HG03342 (cell line): Measurements from ENCODE around the gene PAX2.

ENCODE experiments used
- ATAC-seq: cut with Tn5 transposase; IDR thresholded peaks from one replicate; pipeline ENCODE4 v1.9.1; 2021; ENCODE audit warnings: mild to moderate bottlenecking, moderate library complexity; ENCODE audit not compliant: unreplicated experiment

Gene PAX2

DNA sequence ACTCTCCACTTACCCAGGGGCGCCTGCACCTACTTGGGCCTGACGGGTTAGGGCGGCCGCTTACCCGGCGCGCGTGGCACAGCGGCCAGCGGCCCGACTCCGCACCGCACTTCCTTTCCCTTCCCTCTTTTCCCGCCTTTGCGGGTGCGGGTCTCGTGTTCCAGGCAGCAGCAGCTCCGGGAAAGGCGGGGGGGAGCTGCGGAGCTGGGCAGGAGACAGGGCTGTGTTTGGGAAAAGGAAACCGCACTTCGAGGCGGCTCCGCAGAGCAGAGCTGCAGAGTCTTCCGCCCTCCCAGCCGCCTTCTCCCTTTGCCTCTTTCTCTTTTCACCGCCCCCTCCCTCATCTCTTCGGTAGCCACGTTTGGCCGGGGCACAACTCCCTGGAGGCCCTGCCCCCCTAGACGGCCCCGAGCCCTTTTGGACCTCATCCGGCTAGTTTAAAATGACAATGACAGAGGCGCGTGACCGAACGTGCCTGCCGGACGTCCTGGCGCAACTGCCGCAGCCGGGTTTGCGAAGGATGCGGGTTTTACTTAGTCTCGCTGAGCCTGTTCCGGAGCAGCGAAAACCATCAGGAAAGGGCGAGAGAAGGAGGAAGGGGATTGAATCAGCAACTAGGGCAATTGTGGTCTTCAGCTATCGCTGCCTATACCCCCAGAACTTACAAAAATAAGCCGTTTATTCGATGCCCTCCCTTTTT is 7.9 kb upstream of the PAX2 start:
- no peak for ATAC-seq

DNA sequence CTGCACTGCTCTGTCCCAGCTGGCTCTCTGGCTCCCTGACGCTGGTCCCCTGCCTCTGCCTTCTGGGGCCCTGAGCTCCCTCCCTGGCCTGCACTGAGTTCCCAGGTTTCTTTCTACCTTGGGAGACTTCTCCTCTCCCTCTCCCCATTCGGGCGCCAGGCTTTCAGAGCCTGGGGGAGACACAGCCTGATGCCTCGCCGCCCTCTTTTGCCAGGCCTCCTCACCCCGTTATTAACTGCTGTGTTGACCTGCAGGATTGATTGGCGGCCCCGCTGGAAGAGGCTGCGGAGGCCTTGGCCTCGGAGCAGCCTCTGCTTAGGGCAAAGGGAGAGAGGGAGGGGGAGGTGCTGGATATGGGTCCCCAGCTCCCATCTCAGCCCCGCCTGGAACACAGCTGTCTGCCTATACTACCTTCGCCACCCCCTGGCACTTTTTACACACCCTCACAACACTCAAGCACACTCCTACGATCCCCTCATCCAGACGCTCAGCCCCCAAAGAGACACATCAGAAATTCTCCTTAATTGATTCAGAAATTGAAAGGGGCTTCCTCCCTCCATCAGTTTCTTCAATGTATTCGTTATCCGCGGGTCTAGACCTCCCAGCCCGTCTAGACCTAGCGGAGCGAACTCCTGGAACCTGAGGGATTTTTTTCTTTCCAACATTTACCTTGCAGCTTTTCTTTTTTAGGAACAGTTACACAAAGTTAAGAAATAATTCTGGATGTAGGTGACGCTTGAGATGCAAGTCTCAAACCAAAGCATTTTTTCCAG is 7.1 kb upstream of the PAX2 start:
- no peak for ATAC-seq

DNA sequence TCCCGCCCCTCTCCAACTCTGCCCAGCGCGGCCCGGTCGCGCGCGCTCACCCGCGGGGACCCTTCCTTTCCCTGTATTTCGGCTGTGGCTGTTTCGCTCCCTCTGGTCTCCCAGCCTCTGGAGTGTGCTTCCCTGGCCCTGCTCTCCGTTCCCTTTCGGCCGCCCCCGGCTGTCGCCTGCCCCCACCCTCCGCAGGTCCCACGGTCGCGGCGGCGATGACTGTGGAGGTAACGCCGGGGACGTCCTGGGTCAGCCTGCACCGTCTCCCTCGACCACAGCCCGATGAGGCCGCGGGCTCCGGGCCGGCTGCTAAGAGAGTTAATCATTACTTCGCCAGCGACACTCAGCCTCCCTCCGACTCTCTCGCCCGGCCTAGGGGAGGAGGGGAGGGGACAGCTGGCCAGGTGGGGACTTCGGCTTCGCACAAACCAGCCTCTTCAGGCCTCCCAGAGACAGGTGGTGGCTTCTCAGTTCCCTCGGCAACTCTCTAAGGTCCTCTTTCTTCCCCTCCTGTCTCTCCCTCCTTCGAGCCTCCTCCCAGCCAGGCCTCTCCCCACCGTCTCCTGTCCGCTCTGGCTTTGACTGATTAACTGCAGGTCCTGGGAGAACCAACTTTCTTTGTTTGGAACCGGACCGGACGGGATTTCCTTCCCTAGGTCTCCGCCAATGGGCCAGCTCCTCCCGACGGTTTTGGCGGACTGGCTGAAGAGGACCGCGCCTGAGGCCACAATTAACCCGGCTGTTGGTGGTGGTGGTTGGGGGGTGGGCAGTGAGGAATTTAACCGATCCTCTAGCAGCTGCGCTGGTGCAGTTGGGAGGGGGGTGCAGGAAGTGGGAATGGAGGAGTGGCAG is 5.6 kb upstream of the PAX2 start:
- no peak for ATAC-seq

DNA sequence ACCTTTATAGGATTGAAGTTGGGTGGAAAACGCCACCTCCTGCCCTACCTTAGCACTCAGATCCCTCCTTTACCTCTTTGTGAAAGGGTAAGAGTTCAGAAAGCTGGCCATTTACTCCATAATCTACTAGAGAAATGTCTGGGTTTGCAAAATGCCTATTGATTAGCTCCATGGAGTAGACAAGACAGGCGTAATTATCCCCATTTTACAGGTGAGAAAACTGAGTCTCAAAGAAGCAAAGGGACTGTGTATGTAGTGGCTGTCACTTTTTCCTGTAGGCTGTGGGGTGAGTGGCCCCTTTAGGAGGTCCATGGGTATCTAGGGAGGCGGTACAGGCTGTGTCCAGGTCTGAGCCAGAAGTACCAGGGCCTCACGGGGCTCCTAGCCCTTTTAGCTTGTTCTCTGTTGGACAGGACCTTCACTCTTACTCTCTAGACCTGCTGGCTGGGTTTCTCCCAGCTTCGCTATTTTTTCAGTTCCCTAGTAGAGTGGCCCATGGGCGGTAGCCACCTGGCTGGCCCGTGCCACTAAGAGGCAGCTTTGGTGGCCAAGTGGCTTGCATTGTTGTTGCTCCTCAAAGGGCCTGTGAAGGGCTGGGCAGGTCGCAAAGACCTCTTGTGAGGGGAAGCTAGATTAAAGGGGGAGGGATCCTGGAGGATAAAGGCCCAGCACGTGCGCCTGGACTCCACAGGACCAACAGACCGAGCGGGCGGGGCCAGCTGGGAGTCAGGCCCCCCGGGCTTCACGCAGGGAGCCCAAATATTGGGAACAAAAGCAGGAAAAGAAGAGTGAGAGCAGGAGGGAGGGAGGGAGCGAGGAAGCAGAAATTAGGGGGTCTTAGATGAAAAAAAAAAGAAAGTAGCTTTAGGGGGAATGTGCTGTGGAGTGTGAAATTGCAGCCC is 4.7 kb upstream of the PAX2 start:
- ATAC-seq: no peak

DNA sequence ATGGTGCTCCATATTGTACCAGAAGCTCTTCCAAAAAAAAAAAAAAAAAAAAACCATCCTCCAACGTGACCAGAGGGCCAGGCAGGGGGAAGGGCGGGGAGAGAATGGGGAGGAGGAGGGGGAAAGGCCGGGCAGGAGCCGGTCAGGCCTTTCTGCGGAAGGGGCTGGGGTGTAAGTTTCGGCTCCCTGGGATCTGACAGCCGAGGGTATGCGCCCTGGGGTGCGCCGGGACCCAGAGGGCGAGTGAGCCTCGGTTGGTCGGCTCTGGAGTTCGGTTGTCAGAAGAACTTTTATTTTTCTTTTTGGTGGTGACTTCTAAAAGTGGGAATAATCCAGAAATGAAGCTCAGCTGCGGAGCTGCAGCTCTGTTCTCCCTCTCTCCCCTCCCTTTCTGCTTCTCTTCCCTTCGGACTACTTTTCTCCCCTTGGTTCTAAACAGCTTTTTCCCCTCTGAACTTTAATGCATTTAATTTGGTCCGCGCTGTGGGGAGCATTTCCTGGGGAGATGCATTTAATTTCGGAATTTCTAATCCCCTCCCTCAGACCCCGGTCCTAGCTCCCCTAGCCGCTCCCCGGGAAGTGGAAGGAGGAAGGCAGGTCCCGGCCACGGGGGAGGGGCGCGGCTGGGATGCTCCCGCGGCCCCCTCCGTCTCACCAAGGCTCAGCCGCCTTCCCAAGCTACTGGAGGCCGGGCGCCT is 3.9 kb upstream of the PAX2 start:
- ATAC-seq: no peak

DNA sequence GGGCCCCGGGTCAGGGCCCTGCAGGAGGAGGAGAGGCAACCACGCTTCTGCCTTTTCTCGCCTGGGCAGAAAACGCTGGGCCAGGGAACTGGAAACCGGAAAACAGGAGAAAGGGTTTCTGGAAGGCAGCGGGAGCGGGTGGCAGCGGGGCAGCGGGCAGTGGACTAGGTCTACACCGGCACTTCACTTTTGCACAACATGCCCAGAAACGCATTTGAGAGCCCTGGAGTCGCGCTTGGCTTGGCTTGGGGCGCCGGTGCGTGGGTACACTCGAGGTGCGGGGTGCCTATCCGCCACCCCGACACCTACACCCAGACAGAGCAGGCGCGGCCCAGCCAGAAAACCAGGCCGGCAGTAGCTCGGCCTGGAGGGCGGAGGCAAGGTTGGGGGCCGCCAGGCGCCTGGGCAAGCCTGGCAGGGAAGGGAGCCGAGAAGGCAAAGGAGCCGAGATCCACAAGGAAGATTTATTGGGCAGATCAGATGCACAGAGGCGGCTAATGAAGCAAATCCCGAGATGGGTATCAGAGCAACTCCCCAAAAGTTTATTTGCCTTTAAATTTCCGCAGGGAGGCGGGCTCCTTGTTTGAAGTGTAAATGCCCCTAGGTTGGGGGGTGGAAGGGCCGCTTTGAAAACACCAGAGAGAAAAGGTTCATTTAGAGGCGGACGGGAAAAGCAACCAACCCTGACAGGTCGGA is 3.2 kb upstream of the PAX2 start:
- no peak for ATAC-seq

DNA sequence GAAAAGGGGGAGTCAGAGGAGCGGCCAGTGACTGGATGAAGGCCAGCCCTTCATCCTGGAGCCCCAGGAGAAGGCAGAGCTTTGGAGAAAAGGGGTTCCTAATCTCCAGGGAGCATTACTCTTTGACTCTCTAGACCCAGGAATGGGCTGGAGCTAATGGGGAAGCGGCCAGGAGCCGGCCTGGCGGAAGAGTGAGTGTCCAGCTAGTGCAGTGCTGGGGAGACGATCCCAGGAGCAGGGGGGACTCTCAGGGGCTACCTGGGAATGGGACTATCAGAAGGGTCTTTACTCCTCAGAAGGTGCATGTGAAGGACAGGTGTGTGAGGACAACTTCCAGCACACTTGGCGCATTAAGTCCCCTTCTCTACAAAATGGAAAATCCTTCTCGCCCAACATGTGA is 2.4 kb upstream of the PAX2 start:
- ATAC-seq: no peak

DNA sequence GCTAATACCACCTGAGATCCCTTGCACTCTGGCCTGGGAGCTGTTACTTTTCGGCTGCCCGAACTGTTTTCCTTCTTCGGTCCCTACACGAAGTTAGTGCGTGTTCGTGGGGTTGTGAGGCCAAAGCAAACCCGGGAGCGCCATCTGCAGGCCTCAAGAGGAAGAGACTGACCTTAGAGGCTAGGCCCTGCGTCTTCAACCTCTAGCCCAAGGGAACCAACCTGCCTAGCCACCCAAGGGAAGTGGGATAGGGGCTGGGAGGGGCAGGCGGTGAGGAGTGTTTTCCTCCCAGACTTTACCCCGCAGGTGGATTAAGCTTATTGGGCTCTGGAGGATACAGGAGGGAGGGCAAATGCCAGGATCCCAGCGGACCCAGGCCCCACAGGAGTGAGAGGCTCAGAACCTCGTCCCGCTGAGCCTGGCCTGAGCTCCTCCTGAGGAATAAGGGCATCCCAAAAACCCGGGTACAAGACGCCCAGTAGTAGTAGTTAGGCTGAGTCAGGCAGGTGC is 1.7 kb upstream of the PAX2 start:
- no peak for ATAC-seq

DNA sequence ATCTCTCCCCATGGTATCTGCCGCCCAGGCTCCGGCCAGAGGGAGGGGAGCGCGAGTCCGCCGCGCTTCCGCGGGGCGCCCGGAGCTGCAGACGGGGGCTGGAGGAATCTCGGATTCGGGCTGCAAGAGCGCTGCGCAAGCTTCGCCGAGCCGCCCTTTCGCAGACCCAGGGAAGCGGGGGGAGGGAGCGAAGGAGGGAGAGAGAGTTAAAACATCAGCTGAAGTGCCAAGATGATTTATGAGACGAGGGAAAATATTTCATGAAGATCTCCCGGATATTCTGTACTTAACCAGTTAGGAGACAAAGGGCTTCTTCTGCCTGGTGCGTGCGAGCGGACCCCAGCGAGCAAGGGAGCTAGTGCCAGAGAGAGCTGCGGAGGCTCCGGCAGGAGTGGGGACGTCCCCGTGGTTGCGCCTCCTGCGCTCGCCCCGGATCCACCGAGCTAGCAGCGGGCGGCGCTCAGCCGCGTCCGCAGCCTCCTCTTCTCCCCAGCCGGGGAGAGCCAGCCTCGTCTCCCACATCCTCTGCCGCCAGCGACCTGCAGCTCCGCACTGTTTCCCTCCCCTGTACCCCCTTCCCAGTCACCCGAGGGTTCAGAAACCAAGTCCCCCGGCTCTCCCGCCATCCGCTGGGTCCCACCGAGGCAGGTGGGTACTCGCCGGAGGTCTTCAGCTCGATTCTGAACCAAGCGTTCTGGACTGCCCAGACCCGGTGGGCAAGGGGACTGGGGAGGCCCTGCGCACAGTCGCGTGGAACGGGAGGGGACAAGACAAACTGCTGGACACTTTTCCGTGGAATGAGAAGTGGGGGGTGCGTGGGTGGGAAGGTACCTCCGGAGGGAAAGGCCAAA is 1.0 kb upstream of the PAX2 start:
- no peak for ATAC-seq

DNA sequence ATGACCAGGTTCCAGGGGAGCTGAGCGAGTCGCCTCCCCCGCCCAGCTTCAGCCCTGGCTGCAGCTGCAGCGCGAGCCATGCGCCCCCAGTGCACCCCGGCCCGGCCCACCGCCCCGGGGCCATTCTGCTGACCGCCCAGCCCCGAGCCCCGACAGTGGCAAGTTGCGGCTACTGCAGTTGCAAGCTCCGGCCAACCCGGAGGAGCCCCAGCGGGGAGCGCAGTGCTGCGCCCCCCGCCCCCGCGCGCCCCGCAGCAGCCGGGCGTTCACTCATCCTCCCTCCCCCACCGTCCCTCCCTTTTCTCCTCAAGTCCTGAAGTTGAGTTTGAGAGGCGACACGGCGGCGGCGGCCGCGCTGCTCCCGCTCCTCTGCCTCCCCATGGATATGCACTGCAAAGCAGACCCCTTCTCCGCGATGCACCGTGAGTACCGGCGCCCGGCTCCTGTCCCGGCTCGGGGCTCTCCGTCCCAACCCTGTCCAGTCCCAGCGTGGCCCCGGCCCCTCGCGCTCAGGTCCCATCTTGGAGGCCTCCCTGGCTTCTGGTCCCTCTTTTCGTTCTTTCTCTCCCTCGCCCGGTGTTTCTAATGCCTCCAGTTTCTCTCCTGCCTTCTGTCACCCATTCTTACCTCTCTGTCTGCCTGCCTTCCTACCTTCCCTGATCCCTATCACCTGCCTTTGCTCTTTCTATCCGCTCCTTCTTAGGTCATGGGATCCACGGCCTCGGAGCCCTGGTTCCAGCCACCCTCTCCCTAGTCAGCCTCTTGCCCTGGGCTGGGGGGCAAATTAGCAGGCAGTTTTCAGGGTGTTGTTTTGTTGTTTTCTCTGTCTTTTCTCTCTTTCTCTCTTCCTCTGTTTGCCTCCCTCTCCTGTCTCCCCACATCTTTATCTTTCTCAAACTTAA is 751 bp downstream of the PAX2 start:
- ATAC-seq: no peak

DNA sequence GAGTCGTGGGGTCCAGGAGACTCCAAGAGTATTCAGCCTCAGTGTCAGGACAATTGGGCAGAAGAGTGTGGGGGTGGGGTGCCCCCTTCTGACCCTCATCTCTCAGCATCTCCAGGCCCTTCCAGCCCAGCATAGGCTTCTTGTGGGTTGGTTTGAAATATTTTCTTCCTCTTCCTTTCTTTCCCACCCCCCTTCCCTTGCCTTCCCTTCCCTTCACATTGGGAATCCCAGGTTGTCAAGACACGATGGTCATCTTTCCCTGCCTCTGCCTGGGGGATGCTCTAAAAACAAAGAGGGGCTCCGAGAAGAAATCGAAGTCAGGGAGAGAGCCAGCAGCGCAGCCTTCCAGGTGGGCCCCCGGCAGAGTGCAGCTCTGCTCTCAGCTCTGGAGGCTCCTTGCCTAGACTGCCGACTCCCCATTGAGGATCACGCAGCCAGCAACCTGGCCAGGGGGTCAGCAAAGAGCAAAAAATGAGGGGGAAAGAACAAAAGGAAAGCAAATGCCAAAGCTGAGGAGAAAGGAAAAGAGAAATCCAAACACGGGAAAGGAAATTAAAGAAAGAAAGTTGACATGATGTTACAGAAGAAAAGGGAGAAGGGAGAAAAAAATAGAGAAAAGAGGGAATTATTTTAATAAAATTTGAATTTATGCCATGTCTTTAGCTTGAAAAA is 1.5 kb downstream of the PAX2 start:
- ATAC-seq: no peak

DNA sequence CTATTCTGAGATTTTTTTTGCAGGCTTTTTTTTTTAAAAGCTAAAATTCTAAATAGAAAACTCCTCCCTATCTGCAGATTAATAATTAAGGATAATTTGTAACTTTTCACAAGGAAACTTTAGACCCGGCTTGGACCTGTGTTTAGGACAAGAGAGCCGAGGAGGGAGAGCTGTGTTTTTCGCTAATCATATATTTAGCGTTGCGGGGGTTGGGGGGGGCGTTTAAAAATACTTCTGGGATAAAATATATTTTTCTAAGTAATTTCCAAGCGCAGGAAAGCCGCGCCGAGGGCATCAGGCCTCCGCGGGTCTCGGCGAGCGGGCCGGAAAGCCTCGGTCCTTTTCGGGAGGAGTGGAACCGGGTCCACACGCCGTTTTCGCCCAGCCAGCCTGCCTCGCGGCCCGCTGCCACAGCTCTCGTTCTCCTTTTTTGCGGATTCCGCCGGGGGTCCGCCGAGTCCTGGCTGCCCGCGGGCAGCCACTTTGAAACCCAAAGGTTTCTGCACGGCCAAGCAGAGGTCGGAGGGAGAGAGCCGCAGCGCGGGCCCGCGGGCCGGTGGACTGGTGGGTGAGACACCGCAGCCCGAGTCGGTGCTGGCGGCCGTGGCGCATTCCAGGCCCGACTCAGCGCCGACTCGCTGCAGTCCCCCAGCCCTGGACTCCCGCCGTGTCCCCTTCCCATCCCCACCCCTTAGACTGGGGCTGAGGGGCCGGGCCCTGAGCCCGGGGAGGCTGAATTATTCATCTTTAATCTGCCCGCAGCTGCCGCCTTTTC is 2.3 kb downstream of the PAX2 start:
- ATAC-seq: no peak

DNA sequence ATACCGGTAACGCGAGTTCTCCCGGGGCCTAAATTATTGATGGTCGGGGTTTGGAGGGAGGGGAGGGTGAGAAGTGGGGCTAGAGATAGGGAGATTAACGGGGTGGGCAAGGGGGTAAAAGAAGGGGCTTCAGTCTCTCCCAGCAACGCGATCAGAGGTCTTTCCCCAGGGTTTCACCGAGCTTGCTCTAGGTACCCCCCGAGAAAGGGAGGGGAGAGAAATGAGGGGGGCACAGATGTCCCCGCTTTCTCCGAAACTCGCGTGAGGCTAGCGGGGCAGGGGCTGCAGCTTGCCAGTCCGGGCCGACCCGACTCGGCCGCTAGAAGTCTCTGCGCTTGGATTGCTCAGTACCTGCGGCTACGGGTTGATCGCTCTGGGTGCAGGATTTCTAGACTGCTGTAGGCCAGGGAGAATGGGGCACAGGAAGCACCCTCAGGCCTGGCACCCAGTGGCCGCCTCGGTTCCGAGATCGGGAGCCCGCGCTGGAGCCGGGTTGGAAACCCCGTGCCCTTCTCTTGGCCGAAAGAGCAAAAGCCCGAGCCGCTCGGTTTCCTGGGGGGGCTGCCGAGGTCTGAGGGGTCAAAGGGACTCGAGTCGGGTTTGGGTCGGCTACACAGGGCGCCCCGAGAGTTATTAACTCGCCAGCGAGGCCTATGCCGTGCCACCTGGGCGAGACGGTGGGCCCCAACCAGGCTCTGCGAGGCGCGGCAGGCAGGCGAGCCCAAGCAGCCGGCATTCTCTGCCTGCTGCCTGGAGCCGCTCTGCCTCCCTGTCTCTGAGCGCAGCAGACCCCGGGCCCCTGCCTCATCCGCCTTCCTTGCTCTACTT is 3.1 kb downstream of the PAX2 start:
- no peak for ATAC-seq

DNA sequence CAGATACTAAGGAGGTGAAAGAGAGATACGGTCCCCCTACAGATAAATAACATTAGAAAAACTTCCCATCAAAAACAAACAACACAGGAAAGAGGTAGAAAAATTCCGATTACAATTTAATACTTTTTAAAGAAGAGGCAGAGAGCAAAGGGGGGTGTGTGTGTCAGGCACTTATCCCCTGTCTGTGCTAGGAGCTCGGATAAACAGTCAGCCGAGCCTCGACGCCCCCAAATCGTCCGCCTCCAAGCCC is 3.6 kb downstream of the PAX2 start:
- no peak for ATAC-seq
